Sigmoid colon (tissue), 4 donors: ENCODE results near the gene NTRK3.

ENCODE experiments used
- CTCF ChIP-seq, 4 experiments: fragments of 450-650 bp in 3 of 4; fragments of 200-600 bp in 1 of 4; IDR thresholded peaks; one replicate each; pipeline ENCODE4 v1.5.1; 2016 to 2019; ENCODE audit warnings: antibody characterized with exemption in 4 of 4, mild to moderate bottlenecking in 3 of 4, moderate library complexity in 2 of 4
- EP300 ChIP-seq, 4 donors: sonication (generic); formaldehyde crosslinking; IDR thresholded peaks; one replicate each; pipeline ENCODE4 v1.6.1; 2017; ENCODE audit warnings: antibody characterized with exemption in 4 of 4
- POLR2A ChIP-seq, 2 donors: fragments of 450-650 bp; IDR thresholded peaks; one replicate each; pipeline ENCODE4 v1.6.1; 2016; ENCODE audit warnings: antibody characterized with exemption in 2 of 2, mild to moderate bottlenecking in 2 of 2, moderate library complexity in 2 of 2
- POLR2AphosphoS5 ChIP-seq, 4 donors: sonication (generic); formaldehyde crosslinking; IDR thresholded peaks; one replicate each; pipeline ENCODE4 v1.6.1; 2017; ENCODE audit warnings: antibody characterized with exemption in 4 of 4

DNA sequence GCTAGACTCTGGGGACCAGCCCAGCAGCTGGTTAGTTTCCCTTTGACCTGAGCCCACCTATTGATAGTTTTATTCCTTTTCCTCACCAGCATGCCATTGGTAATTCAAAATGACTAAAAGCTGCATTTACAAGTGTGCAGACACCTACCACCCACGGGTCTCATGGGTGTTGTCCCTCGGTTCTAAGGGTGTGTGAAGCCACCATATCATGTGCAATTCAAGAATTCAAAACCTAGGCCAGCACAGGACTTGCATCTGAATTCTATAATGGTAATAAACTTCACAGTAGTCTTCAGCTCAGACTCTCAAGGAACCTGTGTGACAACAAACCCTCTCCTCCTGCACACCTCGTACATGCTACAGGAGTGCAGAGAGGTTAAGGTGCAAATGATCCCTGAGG lies 55.3 kb downstream of the NTRK3 start:
- TF ChIP-seq CTCF (IDR thresholded peaks at IDR 0.05) = no peak
- no peak for TF ChIP-seq POLR2A (IDR thresholded peaks at IDR 0.05)
- TF ChIP-seq EP300 (IDR thresholded peaks at IDR 0.05) = no peak
- TF ChIP-seq POLR2AphosphoS5 (IDR thresholded peaks at IDR 0.05) = no peak
